Left ventricle myocardium inferior (tissue), 1 donor: ENCODE measurements around the gene NEU3. TPM values are rescaled to one million over a fixed set of nuclear protein-coding genes. Genes with fewer than 3 reads are reported as not detected.

Experiments
- DNase-seq: peaks from one replicate; pipeline ENCODE4 v3.0.0-alpha.2; 2020
- H3K27ac ChIP-seq: fragments of 200-600 bp; replicated peaks from 2 replicates; pipeline ENCODE4 v1.8.0; 2021
- H3K27me3 ChIP-seq: fragments of 200-600 bp; 2 replicates; pipeline ENCODE4 v1.8.0; 2021; ENCODE audit warnings: low read depth
- H3K36me3 ChIP-seq: fragments of 200-600 bp; 2 replicates; pipeline ENCODE4 v1.8.0; 2021
- H3K4me1 ChIP-seq: fragments of 200-600 bp; 2 replicates; pipeline ENCODE4 v1.8.0; 2021
- H3K4me3 ChIP-seq: fragments of 200-600 bp; 2 replicates; pipeline ENCODE4 v1.8.0; 2021; ENCODE audit warnings: mild to moderate bottlenecking, moderate library complexity
- H3K9me3 ChIP-seq: fragments of 200-600 bp; replicated peaks from 2 replicates; pipeline ENCODE4 v1.8.0; 2021
- CTCF ChIP-seq: fragments of 200-600 bp; IDR thresholded peaks from 2 replicates; pipeline ENCODE4 v1.8.0; 2021; ENCODE audit warnings: antibody characterized with exemption, mild to moderate bottlenecking, borderline replicate concordance
- intact Hi-C: fragments of 100-400 bp; cut with micrococcal nuclease; formaldehyde crosslinking; loops from one replicate; pipeline ENCODE4 v1.11.0; 2022
- total RNA-seq: library from RNA; stranded (reverse); fragmentation: NEBNext Ultra II Directional; extraction: Animal tissue kit (Norgen Biotek cat#: 25700); gene quantifications from one replicate; pipeline ENCODE4 v1.2.1, GENCODE V29; 2021
- donor health status: DM: no; HTN: yes; CAD: no; lungs with severe emphysema.

The NEU3 gene
- total RNA-seq, 1 donor from 2014 or later, result 9.9 TPM

GRCh38 chr11:75028321-75028720 is 39.6 kb downstream of the NEU3 start:
- Histone ChIP-seq H3K27me3 (no peaks in the 10 kb centered on the region), H3K36me3 (no peaks in the 10 kb centered on the region), H3K4me1 (peaks cover 8% of the 10 kb centered on the region), H3K27ac (no peak overlapping the region), H3K9me3 (no peaks in the 10 kb centered on the region), H3K4me3 (no peak overlapping the region)
- no peak for TF ChIP-seq CTCF
- intact Hi-C loops, result loop anchor here (10.0 kb wide), 1 partner anchor 216 kb away; the partner anchor contains the start of gene TPBGL
- DNase-seq, result no peak

- Histone ChIP-seq H3K4me1 (peaks cover 4% of the 10 kb centered on the region), H3K27me3 (no peaks in the 10 kb centered on the region), H3K27ac (no peak overlapping the region), H3K36me3 (no peaks in the 10 kb centered on the region), H3K9me3 (no peaks in the 10 kb centered on the region), H3K4me3 (no peak overlapping the region)
- TF ChIP-seq CTCF, result no peak
- DNase-seq, result no peak
- intact Hi-C loops, result loop anchor here (10.0 kb wide), 1 partner anchor 216 kb away; the partner anchor contains the start of gene TPBGL
Observed at GRCh38 chr11:75028724-75029123, 40.0 kb downstream of the NEU3 start.

GRCh38 chr11:75029836-75030631 is 41.3 kb downstream of the NEU3 start:
- no peaks in the 10 kb centered on the region for H3K36me3 ChIP-seq
- H3K27me3 ChIP-seq, result no peaks in the 10 kb centered on the region
- intact Hi-C loops, result loop anchor here (5.0 to 10.0 kb wide), 2 partner anchors 98 to 215 kb away; partner anchors contain the start of gene TPBGL
- no peak for TF ChIP-seq CTCF
- no peak overlapping the region for H3K27ac ChIP-seq
- H3K9me3 ChIP-seq, result no peaks in the 10 kb centered on the region
- H3K4me1 ChIP-seq, result no peaks in the 10 kb centered on the region
- DNase-seq, result no peak
- H3K4me3 ChIP-seq, result no peak overlapping the region

DNA sequence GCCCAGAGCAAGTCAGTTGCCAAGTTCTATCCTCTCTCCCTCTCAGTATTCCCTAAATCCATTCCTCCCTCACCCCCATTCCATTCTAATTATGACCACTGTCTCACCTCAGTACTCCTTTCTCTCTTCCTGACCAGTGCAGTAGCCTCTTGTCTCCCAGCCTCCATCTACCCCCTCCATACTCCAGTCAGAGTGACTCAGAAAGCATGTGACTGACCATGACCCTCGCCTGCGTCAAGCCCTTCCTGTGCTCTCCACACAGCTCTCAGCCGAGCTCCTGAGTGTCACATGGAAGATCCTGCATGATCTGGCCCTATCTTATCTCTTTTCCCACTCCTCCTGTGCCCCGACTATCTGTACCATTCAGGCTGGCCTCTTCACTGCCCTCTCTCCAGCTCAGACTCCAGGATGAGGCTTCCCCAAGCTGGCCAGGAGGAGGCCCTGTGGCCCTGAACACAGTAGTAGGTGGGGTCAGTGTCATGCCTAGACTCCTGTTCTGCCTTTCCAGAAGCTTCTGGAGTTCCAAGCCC is 42.6 kb downstream of the NEU3 start:
- Histone ChIP-seq H3K27ac (no peak overlapping the region), H3K27me3 (no peaks in the 10 kb centered on the region), H3K36me3 (no peaks in the 10 kb centered on the region), H3K9me3 (no peaks in the 10 kb centered on the region), H3K4me3 (no peak overlapping the region), H3K4me1 (no peaks in the 10 kb centered on the region)
- no peak for DNase-seq
- TF ChIP-seq CTCF, result no peak
- intact Hi-C loops, result loop anchor here (5.0 kb wide), 1 partner anchor 99 kb away; no protein-coding TSS in a partner anchor

DNA sequence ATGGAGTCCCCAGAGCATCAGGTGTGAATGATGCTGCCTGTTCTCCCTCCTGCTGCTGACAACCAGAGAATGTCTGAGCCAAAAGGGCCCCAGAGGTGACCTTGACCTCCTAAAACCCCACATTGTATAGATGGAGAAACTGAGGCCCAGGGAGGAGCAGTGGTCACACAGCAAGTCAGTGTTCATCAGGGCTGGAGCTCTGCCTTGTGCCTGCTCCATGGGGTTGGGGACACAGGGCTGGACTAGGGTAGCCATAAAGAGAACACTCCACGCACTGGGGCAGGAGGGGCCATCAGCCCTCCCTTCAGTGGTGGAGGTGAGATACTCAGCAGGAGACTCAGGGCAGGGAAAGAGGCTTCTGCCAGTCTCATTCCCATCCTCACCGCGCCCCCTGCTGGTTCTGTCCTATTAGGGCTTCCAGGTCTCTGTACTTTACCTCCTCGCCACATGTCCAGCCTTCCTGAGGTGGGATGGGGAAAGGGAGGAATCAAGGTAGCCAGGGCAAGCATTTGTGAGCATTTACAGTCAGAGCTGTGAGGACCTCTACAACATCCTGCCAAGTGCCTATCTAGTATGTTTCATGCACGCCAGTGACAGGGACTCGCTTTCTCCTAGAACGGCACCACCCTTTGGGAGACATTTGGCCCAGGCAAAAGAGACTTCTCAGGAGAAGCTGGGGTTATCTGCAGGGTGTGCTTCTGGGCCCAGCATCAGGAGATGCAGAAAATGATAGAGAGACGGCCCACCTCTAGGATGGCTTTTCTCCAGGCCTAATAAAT is 43.2 kb downstream of the NEU3 start:
- TF ChIP-seq CTCF, result peak; percentile 80
- intact Hi-C loops, result loop anchor here (5.0 kb wide), 1 partner anchor 100 kb away; no protein-coding TSS in a partner anchor

More for the DNA sequence above, 43.2 kb downstream of the NEU3 start:
- Histone ChIP-seq H3K4me3 (no peak overlapping the region), H3K27ac (no peak overlapping the region), H3K27me3 (no peaks in the 10 kb centered on the region), H3K9me3 (no peaks in the 10 kb centered on the region), H3K36me3 (no peaks in the 10 kb centered on the region), H3K4me1 (no peaks in the 10 kb centered on the region)
- peak; percentile 70 for DNase-seq
